Endodermal cell (in vitro differentiated cells): ENCODE data around the gene SYCP2. TPM values are rescaled to one million over a fixed set of nuclear protein-coding genes. Genes with fewer than 3 reads are reported as not detected.
A peak's percentile ranks its signal among the peaks of the same experiment; 100 is the strongest.

Experiments
- DNase-seq: peaks from one replicate; pipeline ENCODE4 v3.0.0-alpha.2; 2017
- H3K27ac ChIP-seq: 2 replicates; pipeline ENCODE4 v1.5.1; 2013; ENCODE audit warnings: mild to moderate bottlenecking, low read depth, low read length, moderate library complexity
- H3K27me3 ChIP-seq: 2 replicates; pipeline ENCODE4 v1.6.1; 2013; ENCODE audit warnings: mild to moderate bottlenecking, low read length, moderate library complexity; ENCODE audit not compliant: insufficient read depth, control insufficient read depth, poor library complexity, severe bottlenecking
- H3K36me3 ChIP-seq: 2 replicates; pipeline ENCODE4 v1.7.0; 2013; ENCODE audit warnings: mild to moderate bottlenecking, low read length, moderate library complexity; ENCODE audit not compliant: control insufficient read depth, insufficient read depth
- H3K4me1 ChIP-seq: one replicate; pipeline ENCODE4 v1.7.0; 2013; ENCODE audit warnings: low read length; ENCODE audit not compliant: control insufficient read depth, insufficient read depth
- H3K4me3 ChIP-seq: 2 replicates; pipeline ENCODE4 v1.5.1; 2013; ENCODE audit warnings: mild to moderate bottlenecking, low read length, moderate library complexity
- H3K9ac ChIP-seq: 2 replicates; pipeline ENCODE4 v1.6.1; 2013; ENCODE audit warnings: mild to moderate bottlenecking, low read length, moderate library complexity; ENCODE audit not compliant: poor library complexity, severe bottlenecking; ENCODE audit errors: extremely low read depth
- H3K9me3 ChIP-seq: 2 replicates; pipeline ENCODE4 v1.6.1; 2013; ENCODE audit warnings: mild to moderate bottlenecking, low read length, moderate library complexity; ENCODE audit not compliant: control insufficient read depth
- H3K27ac Mint-ChIP-seq: 2 replicates; pipeline ENCODE4 v1.8.0; 2020; ENCODE audit warnings: mixed read lengths
- H3K27me3 Mint-ChIP-seq: 2 replicates; pipeline ENCODE4 v1.8.0; 2021; ENCODE audit warnings: mild to moderate bottlenecking, mixed read lengths; ENCODE audit not compliant: insufficient read depth
- H3K36me3 Mint-ChIP-seq: 2 replicates; pipeline ENCODE4 v1.8.0; 2020; ENCODE audit warnings: low read depth, mixed read lengths
- H3K4me1 Mint-ChIP-seq: 2 replicates; pipeline ENCODE4 v1.8.0; 2020; ENCODE audit warnings: mixed read lengths
- H3K4me3 Mint-ChIP-seq: 2 replicates; pipeline ENCODE4 v1.8.0; 2020; ENCODE audit warnings: mild to moderate bottlenecking, moderate library complexity, mixed read lengths
- H3K9me3 Mint-ChIP-seq: 2 replicates; pipeline ENCODE4 v1.8.0; 2020; ENCODE audit warnings: mild to moderate bottlenecking, mixed read lengths
- CTCF ChIP-seq: fragments of 200-600 bp; sonication (generic); conservative IDR thresholded peaks from 2 replicates; pipeline ENCODE4 v1.5.0; 2021; ENCODE audit warnings: antibody characterized with exemption, mild to moderate bottlenecking
- WGBS, 2 experiments: methylation state at CpG; one replicate each; pipeline versions ENCODE4 v1.1.5 to v1.1.7; 2013; ENCODE audit warnings: missing lambda C conversion rate in 2 of 2, mixed read lengths in 1 of 2; ENCODE audit not compliant: insufficient coverage in 1 of 2, insufficient read length in 1 of 2; 5-methylcytosine and 5-hydroxymethylcytosine counted together
- total RNA-seq, 2 donors: library from RNA; stranded (reverse); fragmentation: NEBNext Ultra II Directional in 1 of 2; extraction: Animal tissue kit (Norgen Biotek cat#: 25700) in 1 of 2; gene quantifications; 2 replicates in 1 of 2; 3 replicates in 1 of 2; pipeline ENCODE4 v1.2.1, GENCODE V29; 2021

The SYCP2 gene
- total RNA-seq, 2 donors from 2014 or later: 1.2 to 1.4 TPM

GRCh38 chr20:59819496-59820203 is 113.8 kb downstream of the SYCP2 start:
- DNase-seq: peak; percentile 40
- peaks cover 7% of the 10 kb centered on the region for H3K9me3 ChIP-seq
- Mint-ChIP-seq H3K4me3 (no peak overlapping the region), H3K27me3 (peaks cover 12% of the 10 kb centered on the region), H3K4me1 (peaks cover 4% of the 10 kb centered on the region), H3K9me3 (no peaks in the 10 kb centered on the region), H3K36me3 (no peaks in the 10 kb centered on the region), H3K27ac (no peak overlapping the region)
- no peak overlapping the region for H3K4me3 ChIP-seq
- no peaks in the 10 kb centered on the region for H3K36me3 ChIP-seq
- no peaks in the 10 kb centered on the region for H3K27me3 ChIP-seq
- H3K27ac ChIP-seq: no peak overlapping the region
- peak; percentile 25 for TF ChIP-seq CTCF
- H3K9ac ChIP-seq: no peak overlapping the region
- WGBS, 2 experiments: 90 to 95% methylated on average over 15 to 20 of the region's 20 CpGs
- H3K4me1 ChIP-seq: no peaks in the 10 kb centered on the region

GRCh38 chr20:59818911-59819310 is 114.5 kb downstream of the SYCP2 start:
- peak; percentile 20 for DNase-seq
- H3K36me3 Mint-ChIP-seq: no peaks in the 10 kb centered on the region
- H3K4me3 Mint-ChIP-seq: no peak overlapping the region

GRCh38 chr20:59817846-59818615 is 115.4 kb downstream of the SYCP2 start:
- no peak overlapping the region for H3K4me3 Mint-ChIP-seq
- peaks cover 4% of the 10 kb centered on the region for H3K4me1 Mint-ChIP-seq
- H3K36me3 Mint-ChIP-seq: no peaks in the 10 kb centered on the region
- H3K27me3 Mint-ChIP-seq: peaks cover 8% of the 10 kb centered on the region
- no peaks in the 10 kb centered on the region for H3K27me3 ChIP-seq
- no peak for TF ChIP-seq CTCF
- H3K27ac ChIP-seq: no peak overlapping the region
- 87 to 90% methylated on average over 11 to 14 of the region's 14 CpGs for WGBS, 2 experiments
- no peak overlapping the region for H3K9ac ChIP-seq
- no peaks in the 10 kb centered on the region for H3K36me3 ChIP-seq
- H3K9me3 ChIP-seq: peaks cover 7% of the 10 kb centered on the region
- no peaks in the 10 kb centered on the region for H3K9me3 Mint-ChIP-seq
- no peaks in the 10 kb centered on the region for H3K4me1 ChIP-seq
- peak; percentile 19 for DNase-seq
- no peak overlapping the region for H3K27ac Mint-ChIP-seq
- no peak overlapping the region for H3K4me3 ChIP-seq

More at GRCh38 chr20:59818911-59819310, 114.5 kb downstream of the SYCP2 start:
- Histone ChIP-seq H3K4me1 (no peaks in the 10 kb centered on the region), H3K36me3 (no peaks in the 10 kb centered on the region), H3K9ac (no peak overlapping the region), H3K4me3 (no peak overlapping the region), H3K9me3 (peaks cover 7% of the 10 kb centered on the region), H3K27me3 (no peaks in the 10 kb centered on the region), H3K27ac (no peak overlapping the region)
- Mint-ChIP-seq H3K27me3 (peaks cover 12% of the 10 kb centered on the region), H3K4me1 (peaks cover 4% of the 10 kb centered on the region), H3K27ac (no peak overlapping the region), H3K9me3 (no peaks in the 10 kb centered on the region)
- no peak for TF ChIP-seq CTCF
- WGBS, 2 experiments: 87 to 91% methylated on average over 8 to 10 of the region's 10 CpGs
